GM13976 (cell line): ENCODE data around the gene OSBPL1A.
A peak's percentile ranks its signal among the peaks of the same experiment; 100 is the strongest.

ENCODE experiments used
- DNase-seq: peaks from one replicate; pipeline ENCODE4 v3.0.0; 2012; ENCODE audit warnings: low spot score
- CTCF ChIP-seq: IDR thresholded peaks from 2 replicates; pipeline ENCODE4 v1.5.1; 2012; ENCODE audit warnings: borderline replicate concordance, mild to moderate bottlenecking; ENCODE audit not compliant: insufficient read depth; ENCODE audit errors: extremely low read depth, missing control alignments, control extremely low read depth
- in situ Hi-C: fragments of 300-500 bp; cut with MboI; formaldehyde crosslinking; loops from one replicate; pipeline ENCODE4 v1.12.0; 2022; ENCODE audit warnings: low sequenced_read_pairs, mixed read lengths, inconsistent platforms; ENCODE audit not compliant: unreplicated experiment

OSBPL1A gene

DNA sequence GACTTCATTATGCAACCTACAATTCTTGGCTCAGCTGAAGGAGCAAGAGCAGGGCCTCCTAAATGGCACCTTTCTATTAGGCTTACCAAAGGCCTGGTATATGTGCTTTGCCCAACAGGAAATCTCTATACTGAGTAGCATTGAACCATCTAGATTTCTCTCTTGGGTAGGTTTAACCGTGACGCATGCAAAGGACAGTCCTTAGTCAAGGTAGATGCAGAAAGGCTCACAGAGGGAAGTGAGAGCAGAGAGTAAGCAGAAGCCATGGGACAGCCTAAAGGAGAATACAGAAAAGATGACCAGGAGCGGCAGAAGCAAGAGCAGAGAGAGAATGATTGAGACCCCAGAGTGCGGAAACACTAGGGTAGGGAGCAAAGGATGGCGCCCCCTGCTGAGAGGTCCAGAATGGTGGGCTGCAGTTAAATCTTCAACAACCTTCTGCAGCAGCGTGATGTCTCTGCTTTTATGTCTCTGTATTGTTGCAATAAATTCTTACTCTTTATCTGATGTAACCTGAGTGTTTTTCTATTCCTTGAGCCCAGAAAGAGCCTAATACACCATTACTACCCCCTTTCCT, 4.7 kb upstream of the OSBPL1A start:
- in situ Hi-C loops = no loop called here
- DNase-seq = no peak
- TF ChIP-seq CTCF = no peak

DNA sequence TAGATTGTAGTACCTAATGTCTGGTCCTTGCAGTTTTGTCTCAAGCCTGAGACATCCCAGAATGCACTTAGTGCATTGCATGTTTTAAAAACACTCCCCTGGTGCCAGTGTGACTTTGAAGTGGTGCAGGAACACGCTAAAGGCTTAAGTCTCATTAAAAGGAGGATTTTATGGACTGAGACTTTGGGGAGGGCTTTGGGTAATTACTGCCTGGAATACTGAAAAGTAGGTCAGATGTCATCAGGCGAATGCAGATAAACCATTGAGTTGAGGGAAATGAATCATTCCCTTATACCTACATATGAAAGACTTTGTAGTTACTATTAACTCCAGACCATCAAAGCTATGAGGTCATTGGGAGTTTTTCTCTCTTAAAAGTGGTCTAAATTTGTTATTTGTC, 3.0 kb upstream of the OSBPL1A start:
- DNase-seq = no peak
- in situ Hi-C loops = no loop called here
- no peak for TF ChIP-seq CTCF

GRCh38 chr18:24398540-24398939, 916 bp upstream of the OSBPL1A start:
- in situ Hi-C loops = no loop called here
- no peak for DNase-seq
- TF ChIP-seq CTCF = no peak

- DNase-seq = peak; percentile 30
- no peak for TF ChIP-seq CTCF
- in situ Hi-C loops = no loop called here
Observed at GRCh38 chr18:24397131-24397693, 412 bp downstream of the OSBPL1A start.

DNA sequence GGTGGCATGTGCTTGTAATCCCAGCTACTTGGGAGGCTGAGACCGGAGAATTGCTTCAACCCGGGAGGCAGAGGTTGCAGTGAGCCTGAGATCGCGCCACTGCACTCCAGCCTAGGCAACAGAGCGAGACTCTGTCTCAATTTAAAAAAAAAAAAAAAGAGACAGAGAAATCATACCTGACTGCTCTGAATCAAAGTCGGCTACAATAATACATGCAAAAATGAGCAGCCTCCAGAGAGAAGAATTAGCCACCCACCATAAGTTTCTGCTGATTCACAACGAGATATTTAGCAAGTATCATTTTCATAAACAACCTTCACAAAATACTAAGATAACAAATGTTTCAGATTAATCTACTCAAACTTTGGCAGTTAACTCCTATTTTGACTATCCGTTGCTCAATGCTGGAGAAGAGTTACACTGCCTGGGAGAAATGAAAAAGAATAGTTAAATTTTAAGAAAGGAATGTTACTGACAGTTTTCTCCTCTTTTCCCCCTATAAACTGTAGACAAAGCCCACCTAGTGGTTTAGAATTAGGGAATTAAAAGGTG, 1.5 kb downstream of the OSBPL1A start:
- no peak for DNase-seq
- in situ Hi-C loops = no loop called here
- TF ChIP-seq CTCF = no peak

DNA sequence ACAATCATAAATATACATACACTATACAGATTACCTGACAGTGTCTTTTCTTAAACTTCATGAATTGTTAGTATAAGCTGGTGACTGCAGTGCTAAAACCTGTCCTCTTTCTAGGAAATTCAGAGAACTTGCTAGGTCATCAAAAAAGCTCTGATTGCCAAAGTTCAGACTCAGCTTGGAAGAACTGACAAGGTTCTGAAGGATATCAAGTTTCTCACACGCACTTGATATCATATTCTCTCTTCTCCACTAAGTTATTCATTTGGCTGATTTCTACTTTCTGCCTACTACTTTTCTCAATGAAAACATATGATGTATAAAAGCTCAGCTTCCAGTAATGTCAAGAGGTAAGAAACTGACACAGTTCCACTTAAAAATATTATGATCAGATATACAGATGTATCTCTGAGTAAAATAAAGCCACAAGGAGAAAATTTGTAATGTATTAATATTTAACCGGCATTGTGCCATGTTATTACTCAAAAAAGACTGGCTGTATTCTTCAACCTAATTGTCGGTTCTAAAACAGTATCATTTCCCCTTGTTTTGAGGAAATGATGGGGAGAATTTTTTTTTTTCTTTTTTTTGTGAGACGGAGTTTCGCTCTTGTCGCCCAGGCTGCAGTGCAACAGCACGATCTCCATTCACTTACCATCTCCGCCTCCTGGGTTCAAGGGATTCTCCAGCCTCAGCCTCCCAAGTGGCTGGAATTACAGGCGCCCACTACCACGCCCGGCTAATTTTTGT, 2.4 kb downstream of the OSBPL1A start:
- in situ Hi-C loops = no loop called here
- DNase-seq = no peak
- TF ChIP-seq CTCF = no peak
